HCT116 (cell line): Measurements from ENCODE around the gene INTS6. TPM values are rescaled to one million over a fixed set of nuclear protein-coding genes. Genes with fewer than 3 reads are reported as not detected.

Experiments
- ATAC-seq: fragments of 200-7000 bp; cut with Tn5 transposase; 2 replicates; pipeline ENCODE4 v1.9.1; 2020; ENCODE audit warnings: mild to moderate bottlenecking, moderate library complexity
- BruUV-seq: library from RNA; stranded (reverse); fragments of 400-500 nt; replicated peaks from 2 replicates; lab custom pipeline; 2021; lab: Mats Ljungman, UMichigan
- CTCF ChIA-PET: fragments of 300-600 bp; sonication (Branson Sonifier 250); formaldehyde crosslinking; loops from one replicate; lab custom pipeline; 2021; ENCODE audit warnings: antibody characterized with exemption; lab: Charles Lee
- POLR2A ChIA-PET: fragments of 300-600, 350-600 bp; sonication (Branson Sonifier 250); formaldehyde crosslinking; loops from one replicate; lab custom pipeline; 2021; ENCODE audit warnings: antibody characterized with exemption; lab: Charles Lee
- RAD21 ChIA-PET, 2 experiments: fragments of 300-600 bp; sonication (Branson Sonifier 250); formaldehyde crosslinking; loops; one replicate each; lab custom pipeline; 2023; ENCODE audit warnings: low total read pairs in 2 of 2; ENCODE audit not compliant: uncharacterized antibody in 2 of 2, unreplicated experiment in 2 of 2, low non-redundant PET in 1 of 2; lab: Charles Lee
- DNase-seq: peaks from one replicate; pipeline ENCODE4 v3.0.0-alpha.2; 2010; ENCODE audit warnings: low read depth, low spot score
- H2AFZ ChIP-seq: fragments of 200-600 bp; shearing (Covaris generic), sonication (generic); 2 replicates; pipeline ENCODE4 v1.6.1; 2017; ENCODE audit warnings: low read depth, mixed run types, mixed read lengths, antibody characterized with exemption, low read length; ENCODE audit not compliant: poor library complexity, severe bottlenecking
- H3K27ac ChIP-seq: 2 replicates; pipeline ENCODE4 v1.5.1; 2012; ENCODE audit warnings: low read depth, low read length
- H3K27me3 ChIP-seq: fragments of 200-600 bp; sonication (generic); 2 replicates; pipeline ENCODE4 v1.6.1; 2016; ENCODE audit warnings: mixed run types, low read length, mixed read lengths; ENCODE audit not compliant: insufficient read depth
- H3K36me3 ChIP-seq, 2 experiments: fragments of 200-500 bp in 1 of 2; fragments of 200-600 bp in 1 of 2; sonication (Bioruptor generic) in 1 of 2; sonication (generic) in 1 of 2; 2 replicates each; pipeline versions ENCODE4 v1.5.1 to v1.6.1; 2014 to 2016; ENCODE audit warnings: low read length in 2 of 2, inconsistent platforms in 1 of 2, mixed read lengths in 1 of 2, mixed run types in 1 of 2; ENCODE audit not compliant: insufficient read depth in 2 of 2, control insufficient read depth in 1 of 2
- H3K4me1 ChIP-seq, 2 experiments: fragments of 200-600 bp in 1 of 2; sonication (generic) in 1 of 2; 2 replicates each; pipeline versions ENCODE4 v1.5.1 to v1.6.1; 2012 to 2017; ENCODE audit warnings: low read length in 2 of 2, inconsistent platforms in 1 of 2, mild to moderate bottlenecking in 1 of 2, mixed read lengths in 1 of 2, mixed run types in 1 of 2, moderate library complexity in 1 of 2; ENCODE audit not compliant: insufficient read depth in 2 of 2, control insufficient read depth in 1 of 2
- H3K4me2 ChIP-seq: fragments of 200-600 bp; sonication (generic); 2 replicates; pipeline ENCODE4 v1.6.1; 2017; ENCODE audit warnings: mixed run types, low read length, mixed read lengths
- H3K4me3 ChIP-seq, 2 experiments: fragments of 200-600 bp in 1 of 2; sonication (generic) in 1 of 2; replicated peaks in 1 of 2; 2 replicates each; pipeline ENCODE4 v1.5.1; 2011 to 2016; ENCODE audit warnings: low read length in 2 of 2, control low read depth in 1 of 2, low read depth in 1 of 2, mild to moderate bottlenecking in 1 of 2, mixed read lengths in 1 of 2, mixed run types in 1 of 2
- H3K79me2 ChIP-seq: fragments of 200-600 bp; sonication (generic); 2 replicates; pipeline ENCODE4 v1.6.1; 2017; ENCODE audit warnings: mild to moderate bottlenecking, mixed run types, low read length, moderate library complexity, mixed read lengths; ENCODE audit not compliant: insufficient read depth
- H3K9ac ChIP-seq: fragments of 200-600 bp; sonication (generic); 2 replicates; pipeline ENCODE4 v1.6.1; 2016; ENCODE audit warnings: low read length, mixed read lengths
- H3K9me2 ChIP-seq: fragments of 200-600 bp; sonication (generic), shearing (Covaris generic); 2 replicates; pipeline ENCODE4 v1.6.1; 2017; ENCODE audit warnings: mixed run types, mild to moderate bottlenecking, moderate library complexity; ENCODE audit not compliant: insufficient read depth
- H3K9me3 ChIP-seq, 2 experiments: fragments of 200-500 bp in 1 of 2; fragments of 200-600 bp in 1 of 2; sonication (Bioruptor generic) in 1 of 2; sonication (generic) in 1 of 2; 2 replicates each; pipeline ENCODE4 v1.6.1; 2014 to 2017; ENCODE audit warnings: low read length in 2 of 2, mixed read lengths in 2 of 2, inconsistent platforms in 1 of 2, low read depth in 1 of 2, mild to moderate bottlenecking in 1 of 2, mixed run types in 1 of 2, moderate library complexity in 1 of 2; ENCODE audit not compliant: control insufficient read depth in 1 of 2, insufficient read depth in 1 of 2
- H4K20me1 ChIP-seq: fragments of 200-600 bp; sonication (generic), shearing (Covaris generic); 2 replicates; pipeline ENCODE4 v1.6.1; 2017; ENCODE audit warnings: mixed run types, mild to moderate bottlenecking, moderate library complexity; ENCODE audit not compliant: insufficient read depth
- CEBPB ChIP-seq: IDR thresholded peaks from 2 replicates; pipeline ENCODE4 v1.6.1; 2012; ENCODE audit warnings: low read depth
- EGR1 ChIP-seq: IDR thresholded peaks from 2 replicates; pipeline ENCODE4 v1.6.1; 2012; ENCODE audit warnings: low read depth
- ELF1 ChIP-seq: IDR thresholded peaks from 2 replicates; pipeline ENCODE4 v1.6.1; 2012; ENCODE audit warnings: low read depth, borderline replicate concordance
- EZH2phosphoT487 ChIP-seq: fragments of 200-600 bp; IDR thresholded peaks from 2 replicates; pipeline ENCODE4 v1.6.1; 2018; ENCODE audit warnings: antibody characterized with exemption, borderline replicate concordance
- FOSL1 ChIP-seq: IDR thresholded peaks from 2 replicates; pipeline ENCODE4 v1.6.1; 2012; ENCODE audit warnings: low read depth
- JUND ChIP-seq: IDR thresholded peaks from 2 replicates; pipeline ENCODE4 v1.6.1; 2012
- MAX ChIP-seq: IDR thresholded peaks from 2 replicates; pipeline ENCODE4 v1.6.1; 2012
- POLR2A ChIP-seq: IDR thresholded peaks from 2 replicates; pipeline ENCODE4 v1.7.0; 2011; ENCODE audit warnings: borderline replicate concordance; ENCODE audit not compliant: insufficient read depth, insufficient read length; ENCODE audit errors: extremely low read depth
- POLR2AphosphoS5 ChIP-seq: IDR thresholded peaks from 2 replicates; pipeline ENCODE4 v1.6.1; 2011; ENCODE audit warnings: mild to moderate bottlenecking, low read depth, low read length, moderate library complexity
- SIN3A ChIP-seq: IDR thresholded peaks from 2 replicates; pipeline ENCODE4 v1.6.1; 2012; ENCODE audit warnings: low read depth
- SP1 ChIP-seq: IDR thresholded peaks from 2 replicates; pipeline ENCODE4 v1.6.1; 2012; ENCODE audit warnings: low read depth
- SRF ChIP-seq: IDR thresholded peaks from 2 replicates; pipeline ENCODE4 v1.6.1; 2012; ENCODE audit warnings: low read depth
- YY1 ChIP-seq: IDR thresholded peaks from 2 replicates; pipeline ENCODE4 v1.6.1; 2011; ENCODE audit warnings: low read length, low read depth, moderate library complexity, mild to moderate bottlenecking; ENCODE audit not compliant: insufficient replicate concordance; ENCODE audit errors: extremely low read depth
- ZBTB33 ChIP-seq: IDR thresholded peaks from 2 replicates; pipeline ENCODE4 v1.6.1; 2011; ENCODE audit warnings: mild to moderate bottlenecking, low read length, moderate library complexity; ENCODE audit not compliant: insufficient replicate concordance; ENCODE audit errors: extremely low read depth
- ZNF274 ChIP-seq: fragments of 200-500 bp; sonication (Bioruptor generic); IDR thresholded peaks from 2 replicates; pipeline ENCODE4 v1.6.1; 2014; ENCODE audit warnings: mild to moderate bottlenecking, low read depth, low read length, inconsistent platforms
- intact Hi-C: fragments of 100-400 bp; cut with micrococcal nuclease; formaldehyde crosslinking; loops from 2 replicates; pipeline ENCODE4 v1.10.0; 2022
- total RNA-seq: library from RNA; stranded (reverse); gene quantifications from one replicate; pipeline ENCODE4 v1.2.1, GENCODE V29; 2021; ENCODE audit not compliant: unreplicated experiment

INTS6 gene
- total RNA-seq, 1 experiment from 2014 or later, result 44.7 TPM

- CTCF ChIA-PET, result no interaction called here
- no peak for DNase-seq
- BruUV-seq, result no TSS peak
Measured at GRCh38 chr13:51397262-51397941, 55.4 kb downstream of the INTS6 start.

GRCh38 chr13:51396352-51396751 lies 56.5 kb downstream of the INTS6 start:
- ChIA-PET CTCF (no interaction called here), POLR2A (interaction anchor here (1.3 kb wide), 1 partner anchor 57 kb away, joined by 3 read pairs; no protein-coding TSS in a partner anchor), RAD21 (no interaction called here)
- no peak overlapping the region for H2AFZ ChIP-seq
- DNase-seq, result no peak
- no peak overlapping the region for H3K9ac ChIP-seq
- H3K27me3 ChIP-seq, result no peaks in the 10 kb centered on the region
- no peaks in the 10 kb centered on the region for H3K36me3 ChIP-seq
- H3K4me2 ChIP-seq, result no peak overlapping the region
- intact Hi-C loops, result no loop called here
- peaks cover 72% of the 10 kb centered on the region for H3K79me2 ChIP-seq
- no peaks in the 10 kb centered on the region for H3K9me3 ChIP-seq
- no peak overlapping the region for H3K27ac ChIP-seq
- ATAC-seq, result no peak
- no peak overlapping the region for H3K4me3 ChIP-seq
- H4K20me1 ChIP-seq, result peaks cover 15% of the 10 kb centered on the region
- H3K9me2 ChIP-seq, result no peaks in the 10 kb centered on the region
- H3K4me1 ChIP-seq, result no peaks in the 10 kb centered on the region
- no TSS peak for BruUV-seq
- TF ChIP-seq YY1 (no peak), EZH2phosphoT487 (no peak), SRF (no peak), MAX (no peak), FOSL1 (no peak), ZNF274 (no peak), ZBTB33 (no peak), ELF1 (no peak), CEBPB (no peak), EGR1 (no peak), JUND (no peak), SIN3A (no peak), POLR2AphosphoS5 (no peak), SP1 (no peak), POLR2A (no peak)

More at GRCh38 chr13:51397262-51397941, 55.4 kb downstream of the INTS6 start:
- no peaks in the 10 kb centered on the region for H3K4me1 ChIP-seq
- no peak overlapping the region for H2AFZ ChIP-seq
- H3K4me2 ChIP-seq, result no peak overlapping the region
- no peak overlapping the region for H3K9ac ChIP-seq
- intact Hi-C loops, result no loop called here
- H3K4me3 ChIP-seq, result no peak overlapping the region
- H3K79me2 ChIP-seq, result peaks cover 79% of the 10 kb centered on the region
- RAD21 ChIA-PET, result no interaction called here
- no peak for TF ChIP-seq CEBPB
- no peak for TF ChIP-seq YY1
- no peak for TF ChIP-seq EZH2phosphoT487
- TF ChIP-seq JUND, result no peak
- TF ChIP-seq, all 23 proteins: peak for 0
- Histone ChIP-seq H3K27me3 (no peaks in the 10 kb centered on the region), H3K27ac (no peak overlapping the region), H3K36me3 (no peaks in the 10 kb centered on the region), H3K9me2 (no peaks in the 10 kb centered on the region), H4K20me1 (peaks cover 15% of the 10 kb centered on the region), H3K9me3 (no peaks in the 10 kb centered on the region)
- POLR2A ChIA-PET, result interaction anchor here (1.8 kb wide), 1 partner anchor 55 kb away, joined by 4 read pairs; the partner anchor contains the start of gene INTS6
- ATAC-seq, result no peak
